ENCODE results near the gene EPN3.

Gene EPN3

GRCh38 chr17:50551433-50551815 is 18.9 kb downstream of the EPN3 start:
- no peak for DNase-seq

- no peak for DNase-seq
These were observed 19.3 kb downstream of the EPN3 start for GRCh38 chr17:50551884-50552283.

- DNase-seq, result no peak
These were observed 21.7 kb downstream of the EPN3 start for GRCh38 chr17:50554201-50554600.

GRCh38 chr17:50556803-50557202 is 24.3 kb downstream of the EPN3 start:
- DNase-seq, result no peak

- no peak for DNase-seq
These were observed 25.1 kb downstream of the EPN3 start for GRCh38 chr17:50557630-50558029.

- no peak for DNase-seq
These were observed 25.6 kb downstream of the EPN3 start for GRCh38 chr17:50558091-50558490.

GRCh38 chr17:50558581-50558940 is 26.0 kb downstream of the EPN3 start:
- DNase-seq, result no peak

GRCh38 chr17:50558941-50559614 is 26.5 kb downstream of the EPN3 start:
- no peak for DNase-seq

- DNase-seq, result peak; percentile 37
These were observed 27.2 kb downstream of the EPN3 start for GRCh38 chr17:50559674-50560184.

- peak; percentile 87 for DNase-seq
These were observed 27.8 kb downstream of the EPN3 start, which contains the start of gene CACNA1G for GRCh38 chr17:50560185-50560824. Gene CACNA1G (plus strand): TSS chr17:50560715. CDS start chr17:50561460, 745 bp downstream.

- no peak for DNase-seq
These were observed 28.6 kb downstream of the EPN3 start for GRCh38 chr17:50560931-50561745.

- DNase-seq, result no peak
These were observed 29.2 kb downstream of the EPN3 start for GRCh38 chr17:50561746-50562141.

GRCh38 chr17:50562242-50563091 is 29.9 kb downstream of the EPN3 start:
- DNase-seq, result no peak

- no peak for DNase-seq
These were observed 30.6 kb downstream of the EPN3 start for GRCh38 chr17:50563092-50563511.

GRCh38 chr17:50564916-50565315 is 32.4 kb downstream of the EPN3 start:
- DNase-seq, result no peak

- no peak for DNase-seq
These were observed 33.1 kb downstream of the EPN3 start for GRCh38 chr17:50565402-50566350.

- no peak for DNase-seq
These were observed 34.4 kb downstream of the EPN3 start for GRCh38 chr17:50566886-50567285.

GRCh38 chr17:50568659-50569058 is 36.1 kb downstream of the EPN3 start:
- no peak for DNase-seq

- no peak for DNase-seq
These were observed 37.1 kb downstream of the EPN3 start for GRCh38 chr17:50569592-50569991.

GRCh38 chr17:50570032-50570431 is 37.5 kb downstream of the EPN3 start:
- no peak for DNase-seq

GRCh38 chr17:50570528-50570927 is 38.0 kb downstream of the EPN3 start:
- DNase-seq, result no peak

- DNase-seq, result no peak
These were observed 39.1 kb downstream of the EPN3 start for GRCh38 chr17:50571681-50572080.
